Fibroblast of the conjunctiva (primary cell): ENCODE results near the gene NSUN4.

Experiments
- DNase-seq: peaks from one replicate; pipeline ENCODE4 v3.0.0-alpha.2; 2010; ENCODE audit warnings: low read depth

NSUN4 gene

GRCh38 chr1:46406881-46407608 is 66.4 kb downstream of the NSUN4 start:
- no peak for DNase-seq

DNA sequence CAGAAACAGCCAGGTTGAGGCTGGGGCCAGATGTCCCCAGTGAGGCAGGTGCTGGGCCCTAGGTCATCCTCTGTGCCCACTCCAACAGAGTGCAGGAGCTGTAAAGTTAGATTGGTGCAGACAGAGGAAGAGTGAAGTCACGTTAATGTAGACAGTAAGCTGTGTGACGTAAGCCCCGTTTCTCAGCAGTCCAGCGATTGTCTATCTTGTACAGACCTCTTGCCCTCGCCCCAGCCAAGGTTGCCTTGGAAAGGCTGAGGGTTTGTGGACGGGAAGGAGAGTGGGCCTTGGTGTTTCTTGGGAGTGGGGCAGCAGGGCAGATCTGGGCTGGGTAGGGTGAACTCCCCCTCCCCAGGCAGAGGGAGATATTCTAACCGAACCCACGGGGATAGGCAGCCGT is 67.0 kb downstream of the NSUN4 start:
- no peak for DNase-seq

DNA sequence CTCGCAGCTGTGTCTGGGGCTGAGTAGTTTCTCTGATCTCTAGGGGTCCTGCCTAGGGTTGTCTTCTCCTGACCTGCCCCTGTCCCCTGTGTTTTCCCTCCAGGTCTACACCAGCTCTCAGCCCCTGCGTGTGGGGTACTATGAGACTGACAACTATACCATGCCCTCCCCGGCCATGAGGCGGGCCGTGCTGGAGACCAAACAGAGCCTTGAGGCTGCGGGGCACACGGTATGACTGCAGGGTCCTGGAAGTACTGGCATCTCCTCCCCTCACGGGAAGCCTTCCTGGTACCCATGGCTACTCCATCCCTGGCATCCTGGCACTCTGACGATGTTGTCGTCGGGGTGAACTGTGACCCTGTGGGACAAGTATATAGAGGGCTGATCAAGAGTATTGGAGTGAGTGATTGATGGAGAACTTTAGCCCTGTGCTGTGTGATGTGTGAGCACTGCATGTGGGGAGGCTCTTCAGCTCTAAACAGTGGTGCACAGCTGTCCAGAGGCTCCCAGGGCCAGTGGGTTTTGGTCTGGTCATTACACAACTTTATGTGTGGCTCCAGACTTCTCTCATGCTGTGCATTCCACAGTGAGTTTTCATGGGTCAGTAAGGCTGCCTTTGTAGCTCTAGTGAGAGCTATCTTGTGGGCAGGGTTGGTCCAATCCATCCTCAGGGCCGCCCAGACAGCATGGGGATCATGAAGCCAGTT is 67.9 kb downstream of the NSUN4 start:
- no peak for DNase-seq

- DNase-seq, result no peak
Measured at GRCh38 chr1:46409063-46409372, 68.4 kb downstream of the NSUN4 start.

- no peak for DNase-seq
Measured at GRCh38 chr1:46410156-46411009, 69.8 kb downstream of the NSUN4 start.

DNA sequence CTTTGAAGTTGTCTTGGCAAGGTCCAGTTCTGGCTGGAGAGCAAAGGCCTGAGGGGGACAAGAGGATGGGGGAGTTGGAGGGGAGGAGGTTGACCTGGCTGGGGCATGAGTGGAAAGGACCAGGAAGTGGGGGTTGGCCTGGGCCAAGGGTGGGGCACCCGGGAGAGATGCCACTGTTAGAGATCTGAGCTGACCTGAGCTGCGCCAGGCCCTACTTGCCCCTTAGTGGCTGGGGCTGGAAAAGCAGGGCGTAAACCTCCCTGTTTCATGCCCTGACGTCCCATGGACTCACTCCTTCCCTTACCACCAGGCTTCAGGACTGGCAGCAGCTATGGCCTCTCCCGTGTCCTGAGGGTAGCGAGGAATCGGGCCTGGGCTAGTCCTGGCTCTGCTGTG is 70.4 kb downstream of the NSUN4 start:
- no peak for DNase-seq
